IPS DF 19.7 (cell line): ENCODE results near the gene POLRMT.
"Not testable (repeated sequence)": the region's sequence is repeated elsewhere in the genome, so short reads cannot be mapped to it uniquely, and the experiment has no call there.

Experiments used
- DNase-seq: peaks from one replicate; pipeline ENCODE4 v3.0.0-alpha.2; 2013; ENCODE audit warnings: low read depth, low spot score

POLRMT gene

GRCh38 chr19:628168-628567 is 5.2 kb downstream of the POLRMT start:
- DNase-seq: no peak

DNA sequence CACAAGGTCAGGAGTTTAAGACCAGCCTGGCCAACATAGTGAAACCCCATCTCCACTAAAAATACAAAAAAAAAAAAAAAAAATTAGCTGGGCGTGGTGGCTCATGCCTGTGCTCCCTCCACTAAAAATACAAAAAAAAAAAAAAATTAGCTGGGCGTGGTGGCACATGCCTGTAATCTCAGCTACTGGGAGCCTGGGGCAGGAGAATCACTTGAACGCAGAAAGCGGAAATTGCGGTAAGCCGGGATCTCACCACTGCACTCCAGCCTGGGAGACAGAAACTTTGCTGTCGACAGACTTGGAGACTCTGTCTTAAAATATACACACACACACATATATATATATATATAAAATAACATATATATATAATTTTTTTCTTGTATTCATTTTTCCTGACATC is 6.8 kb downstream of the POLRMT start:
- DNase-seq: not testable (repeated sequence)

GRCh38 chr19:625257-625656 is 8.1 kb downstream of the POLRMT start:
- no peak for DNase-seq

- no peak for DNase-seq
Observed at GRCh38 chr19:624433-625109, 8.8 kb downstream of the POLRMT start.

DNA sequence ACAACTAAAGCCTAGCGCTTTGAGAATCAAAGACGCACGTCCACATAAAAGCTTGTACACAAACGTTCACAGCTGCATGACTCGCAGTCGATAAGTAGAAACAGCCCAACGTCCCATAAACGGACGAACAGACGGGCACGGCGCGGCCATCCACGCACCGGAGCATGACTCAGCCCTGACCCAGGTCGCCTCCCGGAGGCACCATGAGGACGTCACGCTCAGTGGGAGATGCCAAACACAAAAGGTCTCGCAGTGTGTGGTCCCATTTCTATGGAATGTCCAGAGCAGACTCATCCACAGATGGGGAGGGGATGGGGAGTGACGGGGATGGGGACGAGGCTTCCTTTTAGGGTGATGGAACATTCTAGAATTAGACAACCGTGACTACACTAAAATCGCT is 9.4 kb downstream of the POLRMT start:
- no peak for DNase-seq

DNA sequence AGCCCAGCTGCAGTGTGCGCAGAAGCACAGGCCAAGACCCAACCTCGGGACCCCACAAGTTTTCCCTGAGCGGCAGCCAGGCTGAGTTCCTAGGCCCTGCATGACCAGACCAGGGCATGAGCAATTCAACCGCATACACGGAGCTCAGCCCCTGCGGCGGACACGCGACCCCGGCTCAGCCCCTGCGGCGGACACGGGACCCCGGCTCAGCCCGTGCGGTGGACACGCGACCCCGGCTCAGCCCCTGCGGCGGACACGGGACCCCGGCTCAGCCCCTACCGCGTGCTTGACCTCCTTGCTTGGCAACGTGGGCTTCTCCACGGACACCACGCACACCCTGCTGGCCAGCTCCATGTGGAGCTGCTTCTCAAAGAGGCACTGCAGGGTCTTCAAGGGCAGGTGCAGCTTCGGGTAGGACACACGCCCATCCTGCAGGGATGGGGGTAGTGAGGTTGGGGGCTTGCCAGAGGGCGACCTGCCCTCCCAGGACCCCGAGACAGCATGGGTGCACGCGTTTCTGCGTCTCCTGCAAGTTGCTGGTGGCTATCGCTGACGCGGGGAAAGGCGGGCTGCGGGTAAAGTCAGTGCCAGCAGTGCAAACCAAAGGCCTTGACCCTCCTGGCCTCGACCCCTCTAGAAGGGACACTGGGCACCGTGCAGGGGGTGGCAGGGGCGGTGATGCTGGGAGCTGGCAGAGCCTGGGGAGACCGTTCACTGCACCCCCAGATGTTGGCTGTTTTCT is 10.0 kb downstream of the POLRMT start:
- no peak for DNase-seq

GRCh38 chr19:622666-623065 is 10.7 kb downstream of the POLRMT start:
- DNase-seq: no peak

- DNase-seq: no peak
Observed at GRCh38 chr19:621819-622218, 11.5 kb downstream of the POLRMT start.

DNA sequence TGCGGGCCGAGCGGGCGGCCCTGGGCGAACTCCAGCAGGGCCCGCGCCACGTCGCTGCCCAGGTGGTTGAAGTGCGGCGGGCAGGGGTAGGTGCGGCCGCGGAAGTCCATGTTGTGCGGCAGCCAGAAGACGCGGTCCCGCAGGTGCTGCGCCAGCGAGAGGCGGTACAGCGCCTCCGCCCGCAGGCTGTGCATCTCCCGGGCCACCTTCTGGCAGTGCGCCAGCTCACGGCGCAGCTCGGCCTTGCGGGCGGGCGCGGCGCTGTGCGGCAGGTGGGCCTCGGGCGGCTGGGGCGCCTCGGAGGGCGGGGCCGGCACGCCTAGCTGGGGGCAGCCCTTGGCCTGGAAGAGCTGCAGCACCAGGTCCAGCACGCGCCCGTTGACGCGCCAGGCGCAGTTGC is 12.1 kb downstream of the POLRMT start:
- not testable (repeated sequence) for DNase-seq

DNA sequence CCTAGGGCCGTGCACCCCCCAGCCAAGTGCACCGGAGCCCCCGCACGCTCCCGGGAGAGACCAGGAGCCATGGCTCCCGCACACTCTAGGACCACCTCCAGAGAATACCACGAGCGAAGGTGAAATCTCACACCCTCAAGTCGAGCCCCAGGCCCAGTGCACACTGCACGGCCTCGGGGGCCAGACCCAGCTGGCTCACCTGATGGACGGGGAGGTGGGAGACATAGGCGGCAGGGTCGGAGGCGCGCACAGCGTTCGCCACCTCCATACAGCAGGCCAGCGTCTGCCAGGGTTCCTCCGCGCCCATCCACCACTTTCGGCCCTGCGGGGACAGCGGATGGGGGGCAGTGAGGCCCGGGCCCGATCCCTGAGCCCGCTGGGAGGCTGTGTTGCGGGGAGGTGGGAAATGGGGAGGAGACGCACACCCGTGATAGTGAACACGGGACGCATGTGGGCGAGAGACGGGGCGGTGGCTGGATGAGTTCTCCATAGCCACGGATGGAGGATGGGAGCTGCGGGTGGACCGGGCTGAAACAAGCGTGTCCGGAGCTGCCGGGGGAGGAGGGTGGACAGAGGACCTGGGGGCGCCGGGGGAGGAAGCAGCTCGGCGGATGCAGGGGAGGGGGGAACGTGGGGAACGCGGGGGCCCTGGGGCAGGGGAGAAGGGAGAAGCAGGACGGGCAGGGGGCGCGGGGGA is 13.0 kb downstream of the POLRMT start:
- no peak for DNase-seq

GRCh38 chr19:619286-620002 is 13.9 kb downstream of the POLRMT start:
- DNase-seq: no peak

DNA sequence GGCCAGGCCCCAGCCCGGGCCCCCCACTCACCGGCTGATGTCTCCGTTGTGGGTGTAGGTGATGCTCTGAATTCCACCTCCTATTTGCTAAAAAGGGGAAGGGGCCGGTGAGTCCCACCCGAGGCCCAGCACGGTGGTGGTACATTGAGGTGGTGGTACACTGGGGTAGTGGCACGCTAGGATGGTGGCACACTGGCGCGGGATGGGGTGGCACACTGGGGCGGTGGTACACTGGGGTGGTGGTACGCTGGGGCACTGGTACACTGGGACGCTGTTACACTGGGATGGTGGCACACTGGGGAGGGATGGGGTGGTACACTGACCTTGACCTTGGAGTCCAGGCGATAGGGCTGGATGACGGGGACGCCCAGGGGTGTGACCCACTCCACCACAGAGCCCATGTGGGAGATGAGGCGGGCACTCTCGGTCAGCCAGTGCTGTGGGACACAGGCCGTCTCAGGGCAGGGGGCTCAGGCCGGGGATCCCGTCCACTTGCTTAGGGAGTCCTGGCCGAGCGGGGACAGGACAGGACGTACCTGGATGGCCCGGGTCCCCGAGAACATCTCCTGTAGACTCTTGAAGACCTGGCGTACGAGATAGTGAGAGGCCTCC is 14.6 kb downstream of the POLRMT start:
- DNase-seq: no peak

DNA sequence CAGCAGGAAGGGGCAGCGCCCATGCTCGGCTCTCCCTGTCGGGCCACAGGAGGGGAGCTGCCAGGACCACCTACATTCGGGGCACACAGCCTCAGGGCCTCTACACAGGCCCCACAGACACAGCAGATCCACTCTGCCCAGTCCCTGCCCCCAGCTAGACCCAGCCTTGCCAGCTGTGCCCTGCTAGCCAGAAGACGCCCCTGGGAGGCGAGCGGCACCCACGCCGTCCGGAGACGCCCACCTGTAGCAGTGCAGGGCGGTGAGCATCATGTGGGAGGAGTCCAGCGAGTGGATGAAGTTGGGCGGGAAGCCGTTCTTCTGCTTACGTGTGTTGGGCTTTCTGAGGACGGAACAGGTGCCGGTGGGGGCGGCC is 15.1 kb downstream of the POLRMT start:
- DNase-seq: no peak

GRCh38 chr19:617551-618246 is 15.6 kb downstream of the POLRMT start:
- DNase-seq: no peak

DNA sequence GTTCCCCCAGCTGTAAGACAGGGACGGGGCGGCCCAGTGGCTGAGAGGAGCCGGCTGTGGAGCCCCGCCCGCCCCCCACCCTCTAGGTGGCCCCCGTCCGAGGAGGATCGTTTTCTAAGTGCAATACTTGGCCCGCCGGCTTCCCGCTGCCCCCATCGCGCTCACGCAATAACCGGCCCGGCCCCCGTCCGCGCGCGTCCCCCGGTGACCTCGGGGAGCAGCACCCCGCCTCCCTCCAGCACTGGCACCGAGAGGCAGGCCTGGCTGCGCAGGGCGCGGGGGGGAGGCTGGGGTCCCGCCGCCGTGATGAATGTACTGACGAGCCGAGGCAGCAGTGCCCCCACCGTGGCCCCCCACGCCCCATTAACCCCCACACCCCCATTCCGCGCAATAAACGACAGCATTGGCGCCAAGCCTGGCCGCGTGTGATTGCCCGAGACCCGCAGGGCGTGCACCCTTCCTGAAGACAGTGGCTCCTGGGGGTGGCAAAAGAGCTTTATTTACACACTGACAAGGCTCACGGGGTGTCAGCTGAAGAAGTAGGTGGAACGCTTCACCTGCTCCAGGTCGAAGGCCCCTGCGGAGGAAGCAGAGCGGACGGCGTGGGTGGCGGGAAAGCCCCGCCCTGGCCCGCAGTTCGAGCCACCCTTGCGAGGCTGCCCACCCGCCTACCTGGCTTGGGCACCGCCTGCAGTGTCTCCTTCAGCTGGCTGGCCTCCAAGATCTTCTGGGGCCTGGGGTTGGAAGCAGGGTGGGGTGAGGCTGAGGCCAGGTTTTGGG is 16.4 kb downstream of the POLRMT start:
- DNase-seq: no peak

DNA sequence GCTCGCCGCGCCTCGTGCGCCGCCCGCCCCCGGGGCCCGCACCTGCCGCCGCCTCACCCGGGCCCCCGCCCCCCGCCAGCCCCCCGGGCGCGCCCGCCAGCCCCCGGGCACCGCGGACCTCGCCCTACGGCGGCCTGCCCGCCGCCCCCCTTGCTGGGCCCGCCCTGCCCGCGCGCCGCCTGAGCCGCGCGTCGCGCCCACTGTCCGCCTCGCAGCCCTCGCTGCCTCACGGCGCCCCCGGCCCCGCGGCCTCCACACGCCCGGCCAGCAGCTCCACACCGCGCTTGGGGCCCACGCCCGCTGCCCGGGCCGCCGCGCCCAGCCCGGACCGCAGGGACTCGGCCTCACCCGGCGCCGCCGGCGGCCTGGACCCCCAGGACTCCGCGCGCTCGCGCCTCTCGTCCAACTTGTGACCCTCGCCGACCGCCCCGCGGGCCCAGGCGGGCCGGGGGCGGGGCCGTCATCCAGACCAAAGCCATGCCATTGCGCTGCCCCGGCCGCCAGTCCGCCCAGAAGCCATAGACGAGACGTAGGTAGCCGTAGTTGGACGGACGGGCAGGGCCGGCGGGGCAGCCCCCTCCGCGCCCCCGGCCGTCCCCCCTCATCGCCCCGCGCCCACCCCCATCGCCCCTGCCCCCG is 17.2 kb downstream of the POLRMT start:
- no peak for DNase-seq

- no peak for DNase-seq
Observed at GRCh38 chr19:615619-616018, 17.7 kb downstream of the POLRMT start.

- no peak for DNase-seq
Observed at GRCh38 chr19:613732-614567, 19.4 kb downstream of the POLRMT start.

DNA sequence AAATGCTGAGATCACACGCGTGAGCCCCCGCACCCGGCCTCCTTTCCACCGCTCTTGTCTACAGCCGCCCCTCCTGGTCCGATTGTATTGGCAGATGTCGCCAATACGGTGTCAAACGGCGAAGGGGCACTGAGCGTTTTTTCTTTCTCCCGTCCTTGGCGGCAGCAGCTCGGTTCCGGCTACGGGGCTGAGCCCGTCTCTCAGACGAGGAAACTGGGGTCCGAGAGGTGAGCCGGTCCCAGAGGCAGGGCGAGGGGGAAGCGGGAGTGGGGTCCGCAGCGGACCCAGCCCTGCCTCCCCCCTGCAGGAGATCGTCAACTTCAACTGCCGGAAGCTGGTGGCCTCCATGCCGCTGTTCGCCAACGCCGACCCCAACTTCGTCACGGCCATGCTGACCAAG is 20.4 kb downstream of the POLRMT start:
- DNase-seq: no peak
